Mucosa of descending colon (tissue), 3 donors: Measurements from ENCODE around the gene LCN1. TPM values are rescaled to one million over a fixed set of nuclear protein-coding genes. Genes with fewer than 3 reads are reported as not detected.

Experiments
- ATAC-seq: fragments of 200-7000 bp; cut with Tn5 transposase; one replicate; pipeline ENCODE4 v1.9.1; 2020; ENCODE audit warnings: mild to moderate bottlenecking, moderate library complexity
- DNase-seq, 3 donors: peaks; one replicate each; pipeline ENCODE4 v3.0.0-alpha.2; 2020
- H3K36me3 ChIP-seq: fragments of 200-600 bp; one replicate; pipeline ENCODE4 v1.8.0; 2021; ENCODE audit warnings: low read depth, mild to moderate bottlenecking
- H3K4me1 ChIP-seq: fragments of 200-600 bp; one replicate; pipeline ENCODE4 v1.8.0; 2021; ENCODE audit warnings: low read depth, mild to moderate bottlenecking
- H3K4me3 ChIP-seq: fragments of 200-600 bp; one replicate; pipeline ENCODE4 v1.8.0; 2021; ENCODE audit warnings: mild to moderate bottlenecking
- H3K9me3 ChIP-seq: fragments of 200-600 bp; one replicate; pipeline ENCODE4 v1.8.0; 2021; ENCODE audit warnings: mild to moderate bottlenecking
- intact Hi-C, 2 donors: fragments of 100-400 bp; cut with DNase I in 1 of 2; cut with micrococcal nuclease in 1 of 2; formaldehyde crosslinking; loops; one replicate each; pipeline versions ENCODE4 v1.11.0 to v1.11.1; 2022; cut with DNase I, micrococcal nuclease
- total RNA-seq, 3 donors: library from RNA; stranded (reverse); fragmentation: NEBNext Ultra II Directional in 2 of 3; extraction: Animal tissue kit (Norgen Biotek cat#: 25700) in 2 of 3; gene quantifications; one replicate each; pipeline versions ENCODE4 v1.2.1 to v1.2.4, GENCODE V29; 2021 to 2023
- TF ChIP-seq, protein P1 (sequence below): fragments of 200-600 bp; IDR thresholded peaks from one replicate; pipeline ENCODE4 v1.8.0; 2022; ENCODE audit warnings: antibody characterized with exemption, mild to moderate bottlenecking
- donor health status: DM: no; HTN: no; CAD: no; lungs with moderate emphysema.
- donor health status: DM: no; HTN: no; CAD: no.
- donor health status: DM: no; HTN: yes; CAD: no.

LCN1 gene
- total RNA-seq, 3 donors from 2014 or later = not detected

DNA sequence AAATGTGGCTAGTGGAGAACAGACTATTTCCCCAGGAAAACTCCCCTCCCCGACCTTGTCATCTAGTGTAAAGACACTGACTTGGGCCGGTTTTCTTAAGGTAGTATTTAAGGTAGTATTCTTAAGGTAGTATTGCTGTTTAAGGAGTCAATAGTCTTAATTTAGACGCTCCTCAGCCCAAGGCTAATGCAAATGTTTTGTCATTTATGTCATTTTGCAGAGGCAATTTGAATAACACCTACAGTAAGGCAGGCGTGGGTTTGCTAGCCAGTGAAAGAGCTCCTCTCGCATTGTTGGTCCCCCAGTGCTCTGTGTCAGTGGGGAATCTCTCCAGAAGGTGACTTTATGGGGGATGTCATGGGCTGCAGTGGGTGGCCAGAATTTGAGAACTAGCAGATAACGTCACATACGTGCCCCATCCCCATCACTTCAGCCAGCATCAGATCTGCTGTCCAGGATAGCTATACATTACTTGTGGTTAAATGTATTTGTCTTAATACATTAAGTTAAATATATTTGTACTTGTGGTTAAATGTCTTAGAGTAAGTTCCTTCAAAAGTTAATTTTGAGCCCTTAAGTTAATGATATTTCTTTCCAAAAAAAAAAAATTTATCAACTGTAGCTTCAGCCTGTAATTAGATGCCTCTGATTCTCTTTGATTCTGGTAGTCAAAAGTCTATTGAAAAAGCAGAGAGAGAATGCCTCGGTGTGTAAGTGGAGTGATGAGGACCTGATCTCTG is 39.1 kb upstream of the LCN1 start:
- no peaks in the 10 kb centered on the region for H3K36me3 ChIP-seq
- no peaks in the 10 kb centered on the region for H3K9me3 ChIP-seq
- no peak overlapping the region for H3K4me3 ChIP-seq
- DNase-seq = no peak
- TF ChIP-seq, protein P1, sequence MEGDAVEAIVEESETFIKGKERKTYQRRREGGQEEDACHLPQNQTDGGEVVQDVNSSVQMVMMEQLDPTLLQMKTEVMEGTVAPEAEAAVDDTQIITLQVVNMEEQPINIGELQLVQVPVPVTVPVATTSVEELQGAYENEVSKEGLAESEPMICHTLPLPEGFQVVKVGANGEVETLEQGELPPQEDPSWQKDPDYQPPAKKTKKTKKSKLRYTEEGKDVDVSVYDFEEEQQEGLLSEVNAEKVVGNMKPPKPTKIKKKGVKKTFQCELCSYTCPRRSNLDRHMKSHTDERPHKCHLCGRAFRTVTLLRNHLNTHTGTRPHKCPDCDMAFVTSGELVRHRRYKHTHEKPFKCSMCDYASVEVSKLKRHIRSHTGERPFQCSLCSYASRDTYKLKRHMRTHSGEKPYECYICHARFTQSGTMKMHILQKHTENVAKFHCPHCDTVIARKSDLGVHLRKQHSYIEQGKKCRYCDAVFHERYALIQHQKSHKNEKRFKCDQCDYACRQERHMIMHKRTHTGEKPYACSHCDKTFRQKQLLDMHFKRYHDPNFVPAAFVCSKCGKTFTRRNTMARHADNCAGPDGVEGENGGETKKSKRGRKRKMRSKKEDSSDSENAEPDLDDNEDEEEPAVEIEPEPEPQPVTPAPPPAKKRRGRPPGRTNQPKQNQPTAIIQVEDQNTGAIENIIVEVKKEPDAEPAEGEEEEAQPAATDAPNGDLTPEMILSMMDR = no peak
- intact Hi-C loops = no loop called here
- no peak for ATAC-seq
- H3K4me1 ChIP-seq = peaks cover 14% of the 10 kb centered on the region

DNA sequence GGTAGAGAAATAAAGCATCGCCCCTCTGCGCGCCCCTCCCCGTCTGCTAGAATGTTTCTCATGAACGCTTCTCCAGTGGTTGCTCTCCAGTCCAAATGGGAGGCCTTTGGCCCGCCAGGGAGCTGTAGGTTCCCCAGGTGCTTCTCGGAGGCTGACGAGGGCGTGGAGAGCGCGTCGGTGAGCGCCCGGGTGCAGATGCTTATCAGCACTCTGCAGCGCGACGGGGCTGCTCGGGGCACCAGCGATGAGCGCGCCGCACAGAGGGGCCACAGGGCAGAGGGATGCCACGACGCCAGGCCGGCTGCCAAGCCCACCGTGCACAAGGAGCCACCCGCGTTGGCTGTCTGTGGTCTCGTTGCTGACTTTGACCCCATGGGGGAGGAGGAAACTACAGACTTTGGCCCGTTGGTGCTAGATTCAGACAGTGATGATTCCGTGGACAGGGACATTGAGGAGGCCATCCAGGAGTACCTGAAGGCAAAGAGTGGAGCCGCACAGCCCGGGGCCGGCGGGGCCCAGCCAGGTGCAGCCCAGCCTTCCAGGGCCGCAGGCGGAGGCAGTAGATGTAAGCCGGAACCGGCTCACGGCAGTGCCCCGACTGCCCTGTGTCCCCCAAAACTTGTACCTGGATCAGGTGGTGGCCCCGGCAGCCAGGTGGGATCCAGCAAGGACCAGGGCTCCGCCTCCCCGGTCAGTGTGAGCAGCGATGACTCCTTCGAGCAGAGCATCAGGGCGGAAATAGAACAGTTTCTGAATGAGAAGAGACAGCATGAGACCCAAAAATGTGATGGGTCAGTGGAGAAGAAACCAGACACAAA is 36.6 kb upstream of the LCN1 start:
- H3K9me3 ChIP-seq = no peaks in the 10 kb centered on the region
- DNase-seq (peak in 1 of 3 donors; percentile 40), ATAC-seq (no peak)
- H3K4me3 ChIP-seq = no peak overlapping the region
- peaks cover 11% of the 10 kb centered on the region for H3K4me1 ChIP-seq
- intact Hi-C loops = no loop called here
- H3K36me3 ChIP-seq = no peaks in the 10 kb centered on the region
- TF ChIP-seq, protein P1 = no peak

DNA sequence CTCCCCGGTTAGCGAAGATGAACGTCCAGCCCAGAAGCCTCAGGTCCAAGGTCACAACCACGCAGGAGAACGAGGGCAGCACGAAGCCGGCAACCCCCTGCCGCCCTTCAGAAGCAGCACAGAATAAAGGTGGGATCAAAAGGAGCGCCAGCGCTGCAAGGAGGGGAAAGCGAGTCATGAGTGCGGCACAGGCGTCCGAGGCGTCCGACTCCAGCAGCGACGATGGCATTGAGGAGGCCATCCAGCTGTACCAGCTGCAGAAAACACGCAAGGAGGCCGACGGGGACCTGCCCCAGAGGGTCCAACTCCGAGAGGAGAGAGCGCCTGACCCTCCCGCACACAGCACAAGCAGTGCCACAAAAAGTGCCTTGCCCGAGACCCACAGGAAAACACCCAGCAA is 35.9 kb upstream of the LCN1 start:
- TF ChIP-seq, protein P1 = no peak
- intact Hi-C loops = no loop called here
- H3K36me3 ChIP-seq = no peaks in the 10 kb centered on the region

DNA sequence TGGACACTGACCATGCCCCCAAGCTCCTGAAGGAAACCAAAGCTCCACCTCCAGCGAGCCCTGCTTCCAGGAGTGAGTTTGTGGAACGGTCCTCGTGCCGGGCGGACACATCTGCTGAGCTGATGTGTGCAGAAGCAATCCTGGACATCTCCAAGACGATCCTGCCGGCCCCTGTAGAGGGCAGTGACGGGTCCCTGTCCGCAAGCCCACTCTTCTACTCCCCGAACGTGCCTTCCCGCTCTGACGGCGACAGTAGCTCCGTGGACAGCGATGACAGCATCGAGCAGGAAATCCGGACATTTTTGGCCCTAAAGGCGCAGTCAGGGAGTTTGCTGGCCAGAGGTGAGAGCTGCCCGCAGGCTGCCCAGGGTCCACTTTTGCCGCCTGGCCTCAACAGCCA is 35.4 kb upstream of the LCN1 start:
- Histone ChIP-seq H3K4me1 (peaks cover 6% of the 10 kb centered on the region), H3K4me3 (no peak overlapping the region), H3K9me3 (no peaks in the 10 kb centered on the region), H3K36me3 (no peaks in the 10 kb centered on the region)
- intact Hi-C loops = no loop called here
- DNase-seq (no peak), ATAC-seq (no peak)
- TF ChIP-seq, protein P1 = no peak

More for the DNA sequence above, 35.9 kb upstream of the LCN1 start:
- peaks cover 10% of the 10 kb centered on the region for H3K4me1 ChIP-seq
- no peaks in the 10 kb centered on the region for H3K9me3 ChIP-seq
- DNase-seq = no peak
- ATAC-seq = no peak
- no peak overlapping the region for H3K4me3 ChIP-seq

DNA sequence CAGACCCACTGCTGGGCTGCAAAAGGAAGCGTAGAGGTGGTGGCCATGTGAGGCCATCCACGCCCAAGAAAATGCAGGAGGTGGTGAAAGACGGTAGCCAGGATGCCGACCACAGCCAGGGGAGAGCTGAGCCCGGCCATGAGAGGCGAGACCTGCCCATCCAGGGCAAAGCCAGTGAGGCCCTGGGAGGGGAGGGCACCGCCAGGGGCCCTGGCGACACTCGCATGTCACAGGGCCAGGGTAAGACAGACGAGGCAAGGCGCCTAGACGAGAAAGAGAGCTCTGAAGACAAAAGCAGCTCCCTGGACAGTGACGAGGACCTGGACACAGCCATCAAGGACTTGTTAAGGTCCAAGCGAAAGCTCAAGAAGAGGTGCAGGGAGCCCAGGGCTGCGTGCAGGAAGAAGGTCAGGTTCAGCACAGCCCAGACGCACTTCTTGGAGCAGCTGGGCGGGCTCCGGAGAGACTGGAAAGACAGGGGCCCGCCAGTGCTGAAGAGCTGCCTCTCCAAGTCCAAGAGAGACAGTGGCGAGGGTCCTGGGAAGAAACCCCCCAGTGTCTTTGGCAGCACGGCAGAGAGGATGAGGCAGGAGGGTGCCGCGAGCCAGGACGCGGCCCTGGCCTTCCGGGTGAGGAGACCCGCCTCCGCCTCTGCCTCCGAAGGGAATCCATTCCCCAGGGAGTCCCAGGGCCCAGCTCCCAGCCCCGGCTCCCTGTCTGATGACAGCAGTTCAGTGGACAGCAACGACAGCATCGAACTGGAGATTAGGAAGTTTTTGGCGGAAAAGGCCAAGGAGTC is 34.8 kb upstream of the LCN1 start:
- intact Hi-C loops = no loop called here
- no peaks in the 10 kb centered on the region for H3K9me3 ChIP-seq
- H3K4me1 ChIP-seq = no peaks in the 10 kb centered on the region
- ATAC-seq = no peak
- H3K36me3 ChIP-seq = no peaks in the 10 kb centered on the region
- DNase-seq = no peak
- TF ChIP-seq, protein P1 = no peak
- H3K4me3 ChIP-seq = no peak overlapping the region
